ENCODE measurements around the gene SPATS2.

- TF ChIP-seq YY1 (IDR thresholded peaks at IDR 0.05; ENCODE audit: insufficient read depth, insufficient read length), result no peak
- no peak for TF ChIP-seq ZNF274 (IDR thresholded peaks at IDR 0.05; ENCODE audit: low read depth, low read length)
- no peak for TF ChIP-seq SUZ12 (IDR thresholded peaks at IDR 0.05; ENCODE audit: extremely low read depth, insufficient read depth, insufficient read length)
These were observed 164.5 kb downstream of the SPATS2 start for GRCh38 chr12:49531745-49532144.
